ENCODE data around the gene SPTBN1.

The SPTBN1 gene

GRCh38 chr2:54653572-54654204 is 197.6 kb downstream of the SPTBN1 start:
- no peak for DNase-seq (ENCODE audit: low spot score)

GRCh38 chr2:54655046-54655809 is 199.1 kb downstream of the SPTBN1 start:
- no peak for DNase-seq (ENCODE audit: low spot score)

- DNase-seq (ENCODE audit: low spot score): no peak
These were observed 200.7 kb downstream of the SPTBN1 start for GRCh38 chr2:54656863-54657262.

GRCh38 chr2:54657664-54658083 is 201.5 kb downstream of the SPTBN1 start:
- DNase-seq (ENCODE audit: low spot score): peak; percentile 76

GRCh38 chr2:54658564-54659071 is 202.5 kb downstream of the SPTBN1 start:
- no peak for DNase-seq (ENCODE audit: low spot score)

- DNase-seq (ENCODE audit: low spot score): no peak
These were observed 203.4 kb downstream of the SPTBN1 start for GRCh38 chr2:54659527-54659926.

- no peak for DNase-seq (ENCODE audit: low spot score)
These were observed 204.6 kb downstream of the SPTBN1 start for GRCh38 chr2:54660752-54661151.

GRCh38 chr2:54663424-54664030 is 207.4 kb downstream of the SPTBN1 start:
- DNase-seq (ENCODE audit: low spot score): no peak

- no peak for DNase-seq (ENCODE audit: low spot score)
These were observed 208.2 kb downstream of the SPTBN1 start for GRCh38 chr2:54664238-54664786.

- peak; percentile 57 for DNase-seq (ENCODE audit: low spot score)
These were observed 209.3 kb downstream of the SPTBN1 start for GRCh38 chr2:54665436-54665856.

GRCh38 chr2:54666131-54666633 is 210.1 kb downstream of the SPTBN1 start:
- DNase-seq (ENCODE audit: low spot score): peak; percentile 69

- DNase-seq (ENCODE audit: low spot score): peak; percentile 86
These were observed 210.6 kb downstream of the SPTBN1 start for GRCh38 chr2:54666634-54667265.

GRCh38 chr2:54667266-54667639 is 211.1 kb downstream of the SPTBN1 start:
- DNase-seq (ENCODE audit: low spot score): no peak

- no peak for DNase-seq (ENCODE audit: low spot score)
These were observed 211.9 kb downstream of the SPTBN1 start for GRCh38 chr2:54667726-54668650.

- no peak for DNase-seq (ENCODE audit: low spot score)
These were observed 212.6 kb downstream of the SPTBN1 start for GRCh38 chr2:54668711-54669110.

GRCh38 chr2:54669677-54670484 is 213.8 kb downstream of the SPTBN1 start:
- DNase-seq (ENCODE audit: low spot score): no peak

- DNase-seq (ENCODE audit: low spot score): no peak
These were observed 214.4 kb downstream of the SPTBN1 start for GRCh38 chr2:54670485-54671009.

- DNase-seq (ENCODE audit: low spot score): no peak
These were observed 214.9 kb downstream of the SPTBN1 start for GRCh38 chr2:54671010-54671409.

GRCh38 chr2:54671875-54672589 is 215.9 kb downstream of the SPTBN1 start:
- DNase-seq (ENCODE audit: low spot score): no peak

All from cerebellar cortex (tissue), 1 donor.